Panc1 (cell line): ENCODE data around the gene CCDC60. TPM values are rescaled to one million over a fixed set of nuclear protein-coding genes. Genes with fewer than 3 reads are reported as not detected.

ENCODE experiments used
- ATAC-seq: fragments of 200-7000 bp; cut with Tn5 transposase; 2 replicates; pipeline ENCODE4 v1.9.1; 2020; ENCODE audit warnings: mild to moderate bottlenecking, moderate library complexity
- BruUV-seq: library from RNA; stranded (reverse); fragments of 400-500 nt; replicated peaks from 2 replicates; lab custom pipeline; 2021; lab: Mats Ljungman, UMichigan
- CTCF ChIA-PET: fragments of 300-600 bp; sonication (Branson Sonifier 250); formaldehyde crosslinking; loops from one replicate; lab custom pipeline; 2022; ENCODE audit warnings: antibody characterized with exemption; lab: Charles Lee
- POLR2A ChIA-PET: fragments of 300-600 bp; sonication (Branson Sonifier 250); formaldehyde crosslinking; loops from one replicate; lab custom pipeline; 2022; ENCODE audit warnings: antibody characterized with exemption; lab: Charles Lee
- DNase-seq: peaks from one replicate; pipeline ENCODE4 v3.0.0-alpha.2; 2010; ENCODE audit warnings: low read depth, low spot score
- H3K27ac ChIP-seq: 2 replicates; pipeline ENCODE4 v1.5.1; 2011; ENCODE audit warnings: mild to moderate bottlenecking, low read length, inconsistent platforms
- H3K27me3 ChIP-seq: fragments of 200-500 bp; sonication (Bioruptor generic); 2 replicates; pipeline ENCODE4 v1.6.0; 2014; ENCODE audit warnings: low read length, inconsistent platforms; ENCODE audit not compliant: control insufficient read depth, insufficient read depth
- H3K36me3 ChIP-seq: fragments of 200-500 bp; sonication (Bioruptor generic); 2 replicates; pipeline ENCODE4 v1.5.1; 2014; ENCODE audit warnings: inconsistent platforms, mild to moderate bottlenecking, low read length, moderate library complexity; ENCODE audit not compliant: control insufficient read depth, insufficient read depth
- H3K4me1 ChIP-seq: 2 replicates; pipeline ENCODE4 v1.5.1; 2011; ENCODE audit warnings: inconsistent platforms, mild to moderate bottlenecking, low read length, moderate library complexity; ENCODE audit not compliant: control insufficient read depth, insufficient read depth
- H3K4me3 ChIP-seq, 2 experiments: 2 replicates each; pipeline ENCODE4 v1.5.1; 2011 to 2012; ENCODE audit warnings: low read depth in 2 of 2, low read length in 2 of 2, mild to moderate bottlenecking in 2 of 2, inconsistent platforms in 1 of 2, moderate library complexity in 1 of 2
- H3K9me3 ChIP-seq: fragments of 200-500 bp; sonication (Bioruptor generic); 2 replicates; pipeline ENCODE4 v1.5.1; 2014; ENCODE audit warnings: low read depth, mild to moderate bottlenecking, inconsistent platforms, low read length, moderate library complexity; ENCODE audit not compliant: control insufficient read depth, insufficient read depth
- POLR2AphosphoS5 ChIP-seq: IDR thresholded peaks from 2 replicates; pipeline ENCODE4 v1.6.1; 2012; ENCODE audit warnings: mild to moderate bottlenecking, low read depth, low read length, moderate library complexity
- SIN3A ChIP-seq: IDR thresholded peaks from 2 replicates; pipeline ENCODE4 v1.6.1; 2012; ENCODE audit warnings: low read depth, mild to moderate bottlenecking, low read length, moderate library complexity, borderline replicate concordance; ENCODE audit not compliant: insufficient read depth
- TCF7L2 ChIP-seq: IDR thresholded peaks from 2 replicates; pipeline ENCODE4 v1.6.1; 2011; ENCODE audit warnings: mild to moderate bottlenecking, low read depth, low read length, inconsistent platforms
- in situ Hi-C: cut with HindIII; loops from 2 replicates; pipeline ENCODE4 v1.10.0; 2016; ENCODE audit warnings: low sequenced_read_pairs, low pct_unique_long_range_greater_than_20kb
- intact Hi-C: fragments of 100-400 bp; cut with micrococcal nuclease; formaldehyde crosslinking; loops from one replicate; pipeline ENCODE4 v1.10.0; 2022; ENCODE audit not compliant: unreplicated experiment
- total RNA-seq: library from RNA; stranded (reverse); gene quantifications from one replicate; pipeline ENCODE4 v1.2.1, GENCODE V29; 2021; ENCODE audit not compliant: unreplicated experiment
- TF ChIP-seq, protein P1 (sequence below): fragments of 450-650 bp; IDR thresholded peaks from 2 replicates; pipeline ENCODE4 v1.5.1; 2017; ENCODE audit warnings: mild to moderate bottlenecking
- TF ChIP-seq, protein P2 (sequence below), 2 experiments: IDR thresholded peaks; 2 replicates each; pipeline ENCODE4 v1.6.1; 2011 to 2012; ENCODE audit warnings: low read depth in 2 of 2, control low read depth in 1 of 2, low read length in 1 of 2, mild to moderate bottlenecking in 1 of 2, moderate library complexity in 1 of 2; ENCODE audit not compliant: insufficient read depth in 1 of 2

Gene CCDC60
- total RNA-seq, 1 experiment from 2014 or later = not detected

DNA sequence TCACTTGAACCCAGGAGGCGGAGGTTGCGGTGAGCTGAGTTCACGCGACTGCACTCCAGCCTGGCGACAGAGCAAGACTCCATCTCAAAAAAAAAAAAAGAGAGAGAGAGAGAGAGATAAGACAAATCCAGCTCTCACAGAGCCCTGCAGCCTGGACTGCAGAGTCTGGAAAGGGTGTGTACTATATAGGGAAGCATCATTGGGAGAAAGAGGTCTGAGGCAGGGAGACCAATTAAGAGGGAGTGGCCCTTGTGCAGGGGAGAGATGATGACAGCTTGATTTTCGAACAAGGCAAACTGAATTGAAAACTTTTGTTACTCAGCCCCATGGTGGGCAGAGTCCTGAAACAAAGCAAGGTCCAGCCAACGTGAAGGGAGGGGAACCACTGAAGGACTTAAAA is 116.2 kb downstream of the CCDC60 start:
- ChIA-PET POLR2A (no interaction called here), CTCF (no interaction called here)
- TF ChIP-seq SIN3A (no peak), POLR2AphosphoS5 (no peak), TCF7L2 (no peak)
- TF ChIP-seq, protein P1, sequence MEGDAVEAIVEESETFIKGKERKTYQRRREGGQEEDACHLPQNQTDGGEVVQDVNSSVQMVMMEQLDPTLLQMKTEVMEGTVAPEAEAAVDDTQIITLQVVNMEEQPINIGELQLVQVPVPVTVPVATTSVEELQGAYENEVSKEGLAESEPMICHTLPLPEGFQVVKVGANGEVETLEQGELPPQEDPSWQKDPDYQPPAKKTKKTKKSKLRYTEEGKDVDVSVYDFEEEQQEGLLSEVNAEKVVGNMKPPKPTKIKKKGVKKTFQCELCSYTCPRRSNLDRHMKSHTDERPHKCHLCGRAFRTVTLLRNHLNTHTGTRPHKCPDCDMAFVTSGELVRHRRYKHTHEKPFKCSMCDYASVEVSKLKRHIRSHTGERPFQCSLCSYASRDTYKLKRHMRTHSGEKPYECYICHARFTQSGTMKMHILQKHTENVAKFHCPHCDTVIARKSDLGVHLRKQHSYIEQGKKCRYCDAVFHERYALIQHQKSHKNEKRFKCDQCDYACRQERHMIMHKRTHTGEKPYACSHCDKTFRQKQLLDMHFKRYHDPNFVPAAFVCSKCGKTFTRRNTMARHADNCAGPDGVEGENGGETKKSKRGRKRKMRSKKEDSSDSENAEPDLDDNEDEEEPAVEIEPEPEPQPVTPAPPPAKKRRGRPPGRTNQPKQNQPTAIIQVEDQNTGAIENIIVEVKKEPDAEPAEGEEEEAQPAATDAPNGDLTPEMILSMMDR = no peak
- TF ChIP-seq, protein P2, sequence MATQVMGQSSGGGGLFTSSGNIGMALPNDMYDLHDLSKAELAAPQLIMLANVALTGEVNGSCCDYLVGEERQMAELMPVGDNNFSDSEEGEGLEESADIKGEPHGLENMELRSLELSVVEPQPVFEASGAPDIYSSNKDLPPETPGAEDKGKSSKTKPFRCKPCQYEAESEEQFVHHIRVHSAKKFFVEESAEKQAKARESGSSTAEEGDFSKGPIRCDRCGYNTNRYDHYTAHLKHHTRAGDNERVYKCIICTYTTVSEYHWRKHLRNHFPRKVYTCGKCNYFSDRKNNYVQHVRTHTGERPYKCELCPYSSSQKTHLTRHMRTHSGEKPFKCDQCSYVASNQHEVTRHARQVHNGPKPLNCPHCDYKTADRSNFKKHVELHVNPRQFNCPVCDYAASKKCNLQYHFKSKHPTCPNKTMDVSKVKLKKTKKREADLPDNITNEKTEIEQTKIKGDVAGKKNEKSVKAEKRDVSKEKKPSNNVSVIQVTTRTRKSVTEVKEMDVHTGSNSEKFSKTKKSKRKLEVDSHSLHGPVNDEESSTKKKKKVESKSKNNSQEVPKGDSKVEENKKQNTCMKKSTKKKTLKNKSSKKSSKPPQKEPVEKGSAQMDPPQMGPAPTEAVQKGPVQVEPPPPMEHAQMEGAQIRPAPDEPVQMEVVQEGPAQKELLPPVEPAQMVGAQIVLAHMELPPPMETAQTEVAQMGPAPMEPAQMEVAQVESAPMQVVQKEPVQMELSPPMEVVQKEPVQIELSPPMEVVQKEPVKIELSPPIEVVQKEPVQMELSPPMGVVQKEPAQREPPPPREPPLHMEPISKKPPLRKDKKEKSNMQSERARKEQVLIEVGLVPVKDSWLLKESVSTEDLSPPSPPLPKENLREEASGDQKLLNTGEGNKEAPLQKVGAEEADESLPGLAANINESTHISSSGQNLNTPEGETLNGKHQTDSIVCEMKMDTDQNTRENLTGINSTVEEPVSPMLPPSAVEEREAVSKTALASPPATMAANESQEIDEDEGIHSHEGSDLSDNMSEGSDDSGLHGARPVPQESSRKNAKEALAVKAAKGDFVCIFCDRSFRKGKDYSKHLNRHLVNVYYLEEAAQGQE (IDR thresholded peaks at IDR 0.05; ENCODE audit: insufficient read depth in 1 of 2, low read depth in 2 of 2, low read length in 1 of 2) = no peak
- ATAC-seq = no peak
- in situ Hi-C loops = no loop called here
- no peak overlapping the region for H3K4me3 ChIP-seq
- H3K9me3 ChIP-seq = no peaks in the 10 kb centered on the region
- no peak overlapping the region for H3K27ac ChIP-seq
- BruUV-seq = no TSS peak
- H3K27me3 ChIP-seq = 0 out of 2 replicates have a peak, but pooled peaks cover 2% of the 10 kb centered on the region
- DNase-seq = no peak
- intact Hi-C loops = no loop called here
- H3K4me1 ChIP-seq = no peaks in the 10 kb centered on the region
- H3K36me3 ChIP-seq = no peaks in the 10 kb centered on the region

DNA sequence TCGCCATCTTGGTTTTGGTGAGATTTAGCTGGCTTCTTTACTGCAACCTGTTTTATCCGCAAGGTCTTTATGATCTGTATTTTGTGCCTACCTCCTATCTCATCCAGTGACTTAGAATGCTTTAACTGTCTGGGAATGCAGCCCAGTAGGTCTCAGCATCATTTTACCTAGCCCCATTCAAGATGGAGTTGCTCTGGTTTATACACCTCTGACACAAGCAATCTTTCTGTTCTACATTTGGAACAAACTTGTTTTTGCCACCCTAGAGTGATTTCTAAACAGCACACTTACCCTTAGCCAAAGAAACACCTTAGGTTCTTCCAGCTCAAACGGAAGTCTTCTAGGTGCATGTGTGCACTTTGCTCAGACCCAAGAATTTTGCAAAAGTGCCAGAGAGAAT is 122.3 kb downstream of the CCDC60 start:
- ChIA-PET POLR2A (no interaction called here), CTCF (no interaction called here)
- H3K9me3 ChIP-seq = peaks cover 3% of the 10 kb centered on the region; the same call in 1 of the 2 replicates
- in situ Hi-C loops = no loop called here
- no peak for ATAC-seq
- H3K4me3 ChIP-seq = no peak overlapping the region
- no TSS peak for BruUV-seq
- no peak overlapping the region for H3K27ac ChIP-seq
- no peak for TF ChIP-seq POLR2AphosphoS5
- TF ChIP-seq, protein P1 = no peak
- H3K36me3 ChIP-seq = no peaks in the 10 kb centered on the region
- intact Hi-C loops = no loop called here
- peaks cover 7% of the 10 kb centered on the region; the same call in 1 of the 2 replicates for H3K27me3 ChIP-seq
- no peak for DNase-seq
- H3K4me1 ChIP-seq = no peaks in the 10 kb centered on the region
